ENCODE measurements around the gene HASPIN. TPM values are rescaled to one million over a fixed set of nuclear protein-coding genes. Genes with fewer than 3 reads are reported as not detected.

The HASPIN gene
- total and polyA plus RNA-seq, 2 experiments from 2014 or later, result 6.1 to 35.1 TPM

DNA sequence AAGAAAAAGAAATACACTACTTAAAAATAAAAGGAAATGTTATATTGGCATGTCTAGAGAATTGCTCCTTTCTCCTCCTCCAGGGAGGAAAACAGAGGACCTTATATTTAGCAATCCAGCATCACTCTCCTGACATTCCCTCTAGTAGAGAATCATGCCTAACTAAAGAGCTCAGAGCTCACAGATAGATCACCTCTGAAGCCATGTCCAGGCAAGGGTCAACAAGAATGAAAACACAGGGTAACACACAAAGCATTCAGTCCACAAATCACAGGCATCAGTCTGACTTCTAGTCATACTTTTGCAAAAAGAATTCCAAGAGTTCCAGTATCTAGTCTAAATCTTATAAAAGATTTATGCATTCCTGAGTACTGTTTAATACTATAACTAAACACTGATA is 4.4 kb upstream of the HASPIN start:
- TF ChIP-seq EZH2 (IDR thresholded peaks at IDR 0.05; ENCODE audit: low read depth, unreplicated experiment) (no peak), JUNB (IDR thresholded peaks at IDR 0.05; ENCODE audit: unreplicated experiment) (no peak), CREB1 (CRISPR knock-in tag; IDR thresholded peaks at IDR 0.05; ENCODE audit: low read depth) (no peak), POLR2AphosphoS5 (IDR thresholded peaks at IDR 0.05; ENCODE audit: low read depth) (no peak), NANOG (IDR thresholded peaks at IDR 0.05; ENCODE audit: borderline replicate concordance) (no peak)
- TF ChIP-seq, protein P1, sequence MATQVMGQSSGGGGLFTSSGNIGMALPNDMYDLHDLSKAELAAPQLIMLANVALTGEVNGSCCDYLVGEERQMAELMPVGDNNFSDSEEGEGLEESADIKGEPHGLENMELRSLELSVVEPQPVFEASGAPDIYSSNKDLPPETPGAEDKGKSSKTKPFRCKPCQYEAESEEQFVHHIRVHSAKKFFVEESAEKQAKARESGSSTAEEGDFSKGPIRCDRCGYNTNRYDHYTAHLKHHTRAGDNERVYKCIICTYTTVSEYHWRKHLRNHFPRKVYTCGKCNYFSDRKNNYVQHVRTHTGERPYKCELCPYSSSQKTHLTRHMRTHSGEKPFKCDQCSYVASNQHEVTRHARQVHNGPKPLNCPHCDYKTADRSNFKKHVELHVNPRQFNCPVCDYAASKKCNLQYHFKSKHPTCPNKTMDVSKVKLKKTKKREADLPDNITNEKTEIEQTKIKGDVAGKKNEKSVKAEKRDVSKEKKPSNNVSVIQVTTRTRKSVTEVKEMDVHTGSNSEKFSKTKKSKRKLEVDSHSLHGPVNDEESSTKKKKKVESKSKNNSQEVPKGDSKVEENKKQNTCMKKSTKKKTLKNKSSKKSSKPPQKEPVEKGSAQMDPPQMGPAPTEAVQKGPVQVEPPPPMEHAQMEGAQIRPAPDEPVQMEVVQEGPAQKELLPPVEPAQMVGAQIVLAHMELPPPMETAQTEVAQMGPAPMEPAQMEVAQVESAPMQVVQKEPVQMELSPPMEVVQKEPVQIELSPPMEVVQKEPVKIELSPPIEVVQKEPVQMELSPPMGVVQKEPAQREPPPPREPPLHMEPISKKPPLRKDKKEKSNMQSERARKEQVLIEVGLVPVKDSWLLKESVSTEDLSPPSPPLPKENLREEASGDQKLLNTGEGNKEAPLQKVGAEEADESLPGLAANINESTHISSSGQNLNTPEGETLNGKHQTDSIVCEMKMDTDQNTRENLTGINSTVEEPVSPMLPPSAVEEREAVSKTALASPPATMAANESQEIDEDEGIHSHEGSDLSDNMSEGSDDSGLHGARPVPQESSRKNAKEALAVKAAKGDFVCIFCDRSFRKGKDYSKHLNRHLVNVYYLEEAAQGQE (IDR thresholded peaks at IDR 0.05; ENCODE audit: unreplicated experiment), result no peak
- TF ChIP-seq, protein P2, sequence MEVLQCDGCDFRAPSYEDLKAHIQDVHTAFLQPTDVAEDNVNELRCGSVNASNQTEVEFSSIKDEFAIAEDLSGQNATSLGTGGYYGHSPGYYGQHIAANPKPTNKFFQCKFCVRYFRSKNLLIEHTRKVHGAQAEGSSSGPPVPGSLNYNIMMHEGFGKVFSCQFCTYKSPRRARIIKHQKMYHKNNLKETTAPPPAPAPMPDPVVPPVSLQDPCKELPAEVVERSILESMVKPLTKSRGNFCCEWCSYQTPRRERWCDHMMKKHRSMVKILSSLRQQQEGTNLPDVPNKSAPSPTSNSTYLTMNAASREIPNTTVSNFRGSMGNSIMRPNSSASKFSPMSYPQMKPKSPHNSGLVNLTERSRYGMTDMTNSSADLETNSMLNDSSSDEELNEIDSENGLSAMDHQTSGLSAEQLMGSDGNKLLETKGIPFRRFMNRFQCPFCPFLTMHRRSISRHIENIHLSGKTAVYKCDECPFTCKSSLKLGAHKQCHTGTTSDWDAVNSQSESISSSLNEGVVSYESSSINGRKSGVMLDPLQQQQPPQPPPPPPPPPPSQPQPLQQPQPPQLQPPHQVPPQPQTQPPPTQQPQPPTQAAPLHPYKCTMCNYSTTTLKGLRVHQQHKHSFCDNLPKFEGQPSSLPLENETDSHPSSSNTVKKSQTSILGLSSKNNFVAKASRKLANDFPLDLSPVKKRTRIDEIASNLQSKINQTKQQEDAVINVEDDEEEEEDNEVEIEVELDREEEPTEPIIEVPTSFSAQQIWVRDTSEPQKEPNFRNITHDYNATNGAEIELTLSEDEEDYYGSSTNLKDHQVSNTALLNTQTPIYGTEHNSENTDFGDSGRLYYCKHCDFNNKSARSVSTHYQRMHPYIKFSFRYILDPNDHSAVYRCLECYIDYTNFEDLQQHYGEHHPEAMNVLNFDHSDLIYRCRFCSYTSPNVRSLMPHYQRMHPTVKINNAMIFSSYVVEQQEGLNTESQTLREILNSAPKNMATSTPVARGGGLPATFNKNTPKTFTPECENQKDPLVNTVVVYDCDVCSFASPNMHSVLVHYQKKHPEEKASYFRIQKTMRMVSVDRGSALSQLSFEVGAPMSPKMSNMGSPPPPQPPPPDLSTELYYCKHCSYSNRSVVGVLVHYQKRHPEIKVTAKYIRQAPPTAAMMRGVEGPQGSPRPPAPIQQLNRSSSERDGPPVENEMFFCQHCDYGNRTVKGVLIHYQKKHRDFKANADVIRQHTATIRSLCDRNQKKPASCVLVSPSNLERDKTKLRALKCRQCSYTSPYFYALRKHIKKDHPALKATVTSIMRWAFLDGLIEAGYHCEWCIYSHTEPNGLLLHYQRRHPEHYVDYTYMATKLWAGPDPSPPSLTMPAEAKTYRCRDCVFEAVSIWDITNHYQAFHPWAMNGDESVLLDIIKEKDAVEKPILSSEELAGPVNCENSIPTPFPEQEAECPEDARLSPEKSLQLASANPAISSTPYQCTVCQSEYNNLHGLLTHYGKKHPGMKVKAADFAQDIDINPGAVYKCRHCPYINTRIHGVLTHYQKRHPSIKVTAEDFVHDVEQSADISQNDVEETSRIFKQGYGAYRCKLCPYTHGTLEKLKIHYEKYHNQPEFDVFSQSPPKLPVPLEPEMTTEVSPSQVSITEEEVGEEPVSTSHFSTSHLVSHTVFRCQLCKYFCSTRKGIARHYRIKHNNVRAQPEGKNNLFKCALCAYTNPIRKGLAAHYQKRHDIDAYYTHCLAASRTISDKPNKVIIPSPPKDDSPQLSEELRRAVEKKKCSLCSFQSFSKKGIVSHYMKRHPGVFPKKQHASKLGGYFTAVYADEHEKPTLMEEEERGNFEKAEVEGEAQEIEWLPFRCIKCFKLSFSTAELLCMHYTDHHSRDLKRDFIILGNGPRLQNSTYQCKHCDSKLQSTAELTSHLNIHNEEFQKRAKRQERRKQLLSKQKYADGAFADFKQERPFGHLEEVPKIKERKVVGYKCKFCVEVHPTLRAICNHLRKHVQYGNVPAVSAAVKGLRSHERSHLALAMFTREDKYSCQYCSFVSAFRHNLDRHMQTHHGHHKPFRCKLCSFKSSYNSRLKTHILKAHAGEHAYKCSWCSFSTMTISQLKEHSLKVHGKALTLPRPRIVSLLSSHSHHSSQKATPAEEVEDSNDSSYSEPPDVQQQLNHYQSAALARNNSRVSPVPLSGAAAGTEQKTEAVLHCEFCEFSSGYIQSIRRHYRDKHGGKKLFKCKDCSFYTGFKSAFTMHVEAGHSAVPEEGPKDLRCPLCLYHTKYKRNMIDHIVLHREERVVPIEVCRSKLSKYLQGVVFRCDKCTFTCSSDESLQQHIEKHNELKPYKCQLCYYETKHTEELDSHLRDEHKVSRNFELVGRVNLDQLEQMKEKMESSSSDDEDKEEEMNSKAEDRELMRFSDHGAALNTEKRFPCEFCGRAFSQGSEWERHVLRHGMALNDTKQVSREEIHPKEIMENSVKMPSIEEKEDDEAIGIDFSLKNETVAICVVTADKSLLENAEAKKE (CRISPR knock-in tag; IDR thresholded peaks at IDR 0.05), result no peak
- H3K27ac ChIP-seq (ENCODE audit: low read depth), result no peak overlapping the region
- no peak for ATAC-seq
- Mint-ChIP-seq H3K4me1 (peaks cover 6% of the 10 kb centered on the region), H3K4me3 (no peak overlapping the region), H3K27me3 (ENCODE audit: insufficient read depth, low read depth, poor library complexity) (peaks cover 7% of the 10 kb centered on the region), H3K36me3 (ENCODE audit: low read depth) (peaks cover 58% of the 10 kb centered on the region), H3K27ac (no peak overlapping the region), H3K9me3 (no peaks in the 10 kb centered on the region; the same call in 2 of the 3 replicates)
- no peaks in the 10 kb centered on the region; the same call in 1 of the 2 replicates for H4K20me1 ChIP-seq (replicated peaks; ENCODE audit: insufficient read depth)
- DNase-seq (ENCODE audit: low spot score), result no peak
- H3K36me3 ChIP-seq (ENCODE audit: insufficient read depth), result peaks cover 22% of the 10 kb centered on the region
- no peak overlapping the region for H3K4me3 ChIP-seq
- 0 out of 2 replicates have a peak, but pooled peaks cover 8% of the 10 kb centered on the region for H3K4me1 ChIP-seq (ENCODE audit: insufficient read depth)
- no peak overlapping the region for H3K4me2 ChIP-seq
- H3F3A ChIP-seq (replicated peaks; ENCODE audit: low read depth), result peaks cover 4% of the 10 kb centered on the region; the same call in 1 of the 2 replicates
- H2AFZ ChIP-seq, result no peak overlapping the region
- H3K9me2 ChIP-seq (ENCODE audit: insufficient read depth), result no peaks in the 10 kb centered on the region
- peaks cover 8% of the 10 kb centered on the region for H3K79me2 ChIP-seq (replicated peaks; ENCODE audit: insufficient read depth)
- H3K27me3 ChIP-seq (ENCODE audit: insufficient read depth), result no peaks in the 10 kb centered on the region

Measured in GM23338 (cell line).